Stimulated activated naive CD4-positive, alpha-beta T cell (primary cell): ENCODE data around the gene PDC.
"Not testable (repeated sequence)": the region's sequence is repeated elsewhere in the genome, so short reads cannot be mapped to it uniquely, and the experiment has no call there.

Experiments
- DNase-seq, 6 experiments: peaks; one replicate each; lab custom pipeline; 2025; lab: John Stamatoyannopoulos, UW

The PDC gene

DNA sequence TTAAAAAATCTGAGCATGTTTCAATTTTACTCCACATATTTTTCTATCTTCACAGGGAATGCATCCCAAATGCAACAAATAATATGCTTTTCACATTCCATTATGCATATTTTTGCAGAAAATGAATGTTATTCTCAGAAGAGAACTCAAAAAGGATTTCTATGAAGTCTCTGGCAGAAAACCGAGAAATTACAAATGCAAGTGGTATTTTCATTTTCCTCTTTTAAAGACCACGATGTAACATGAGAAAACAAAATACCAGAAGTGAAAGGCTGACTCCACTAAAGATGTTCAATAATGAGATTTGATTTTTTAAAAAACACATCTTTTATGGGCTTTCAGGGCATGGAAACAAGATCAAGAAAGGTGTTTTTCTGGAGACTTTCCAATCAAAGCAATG is 5.0 kb upstream of the PDC start:
- DNase-seq = no peak

DNA sequence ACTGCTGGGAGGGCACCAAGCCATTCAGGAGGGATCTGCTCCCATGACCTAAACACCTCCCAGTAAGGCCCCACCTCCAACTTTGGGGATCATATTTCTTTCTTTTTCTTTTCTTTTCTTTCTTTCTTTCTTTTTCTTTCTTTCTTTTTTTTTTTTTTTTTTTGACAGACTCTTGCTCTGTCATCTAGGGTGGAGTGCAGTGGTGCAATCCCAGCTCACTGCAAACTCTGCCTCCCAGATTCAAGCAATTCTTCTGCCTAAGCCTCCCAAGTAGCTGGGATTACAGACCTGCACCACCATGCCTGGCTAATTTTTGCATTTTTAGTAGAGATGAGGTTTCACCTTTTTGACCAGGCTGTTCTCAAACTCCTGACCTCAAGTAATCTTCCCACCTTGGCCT is 4.6 kb upstream of the PDC start:
- not testable (repeated sequence) for DNase-seq

DNA sequence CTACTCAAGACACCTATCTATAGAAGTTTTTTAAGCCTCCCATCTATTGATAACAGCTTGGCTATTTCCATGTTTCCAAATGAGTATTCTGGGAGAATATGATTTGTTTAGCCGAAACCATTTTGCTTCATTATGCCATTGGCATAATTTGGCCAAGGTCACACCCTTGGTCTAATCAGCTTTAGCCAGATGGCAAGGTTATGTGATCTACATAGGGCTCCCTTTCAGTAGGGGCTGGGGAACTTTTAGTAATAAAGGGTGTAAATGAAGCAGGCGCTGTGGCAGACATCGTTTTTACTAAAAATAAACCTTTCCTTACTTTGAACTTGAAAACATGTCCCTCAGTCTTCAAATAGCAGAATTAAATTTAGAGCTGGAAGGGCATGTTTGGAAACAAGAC is 3.0 kb upstream of the PDC start:
- no peak for DNase-seq

DNA sequence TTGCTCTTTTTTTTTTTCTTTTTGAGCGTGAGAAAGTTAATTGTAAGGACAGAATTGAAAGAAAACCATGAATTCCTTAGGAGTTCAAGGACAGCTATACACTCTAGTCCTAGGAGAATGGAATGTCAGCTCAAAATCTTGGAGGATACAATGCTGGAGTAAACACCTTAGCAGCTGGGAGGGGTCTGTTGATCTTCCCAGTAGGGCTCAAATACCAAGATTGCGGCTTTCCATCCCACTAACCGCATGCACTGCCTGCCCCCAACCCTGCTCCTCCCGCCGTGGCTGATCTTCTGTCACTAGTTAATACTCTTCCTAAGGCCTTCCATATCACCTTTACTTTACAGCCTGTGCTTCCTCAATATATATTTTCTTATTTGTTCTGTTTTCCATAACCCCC is 2.6 kb upstream of the PDC start:
- no peak for DNase-seq

DNA sequence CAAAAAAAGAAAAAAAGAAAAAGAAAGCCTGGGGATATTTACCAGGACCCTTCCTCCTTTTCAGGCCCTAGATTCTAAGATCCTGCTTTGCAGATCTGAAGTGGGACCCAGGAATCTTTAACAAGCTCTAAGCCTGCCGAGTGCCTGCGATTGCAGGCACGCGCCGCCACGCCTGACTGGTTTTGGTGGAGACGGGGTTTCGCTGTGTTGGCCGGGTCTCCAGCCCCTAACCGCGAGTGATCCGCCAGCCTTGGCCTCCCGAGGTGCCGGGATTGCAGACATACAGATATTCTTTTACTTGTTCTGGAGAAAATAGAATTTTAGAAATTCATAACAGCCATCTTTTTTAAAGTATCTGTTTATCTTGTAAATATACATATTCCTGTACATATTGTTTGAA is 1.8 kb downstream of the PDC start:
- not testable (repeated sequence) for DNase-seq

DNA sequence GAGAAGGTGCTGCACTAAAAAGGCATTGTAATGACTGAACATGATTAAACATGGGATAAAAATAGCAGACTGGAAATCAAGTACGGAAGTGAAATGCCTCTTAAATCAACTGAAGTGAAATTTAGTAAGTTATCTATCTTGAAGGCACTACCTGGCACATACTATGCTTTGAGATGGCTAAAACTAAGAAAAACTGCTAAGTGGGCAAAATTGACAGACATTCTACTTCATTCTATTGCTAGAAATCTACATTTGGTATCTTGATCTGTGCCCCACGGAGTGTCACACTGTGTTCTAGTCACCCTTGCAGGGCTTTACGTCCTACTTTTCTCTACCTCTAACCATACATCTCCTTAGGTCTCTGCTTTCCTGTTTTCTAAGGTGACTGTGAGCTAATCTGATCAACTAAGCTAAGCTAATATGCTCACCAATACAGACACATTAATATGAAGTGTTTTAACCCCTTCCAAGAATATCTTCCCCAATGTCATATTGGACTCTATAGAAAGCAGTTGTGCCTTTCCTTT is 4.1 kb downstream of the PDC start:
- no peak for DNase-seq

DNA sequence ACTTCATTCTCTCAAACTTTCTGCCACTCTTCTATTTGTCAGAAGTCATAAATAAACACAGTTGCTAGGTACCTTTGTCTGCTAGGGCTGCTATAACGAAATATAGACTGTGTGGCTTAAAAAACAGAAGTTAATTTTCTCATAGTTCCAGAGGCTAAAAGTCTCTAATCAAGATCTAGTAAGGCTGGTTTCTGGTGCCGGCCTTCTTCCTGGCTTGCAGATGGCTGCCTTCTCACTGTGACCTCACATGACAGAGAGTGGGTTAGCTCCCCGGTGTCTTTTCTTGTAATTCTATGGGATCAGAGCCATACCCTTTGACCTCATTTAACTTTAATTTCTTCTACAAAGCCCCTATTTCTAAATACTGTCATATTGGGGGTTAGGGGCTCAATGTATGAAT is 5.9 kb downstream of the PDC start:
- DNase-seq = no peak

DNA sequence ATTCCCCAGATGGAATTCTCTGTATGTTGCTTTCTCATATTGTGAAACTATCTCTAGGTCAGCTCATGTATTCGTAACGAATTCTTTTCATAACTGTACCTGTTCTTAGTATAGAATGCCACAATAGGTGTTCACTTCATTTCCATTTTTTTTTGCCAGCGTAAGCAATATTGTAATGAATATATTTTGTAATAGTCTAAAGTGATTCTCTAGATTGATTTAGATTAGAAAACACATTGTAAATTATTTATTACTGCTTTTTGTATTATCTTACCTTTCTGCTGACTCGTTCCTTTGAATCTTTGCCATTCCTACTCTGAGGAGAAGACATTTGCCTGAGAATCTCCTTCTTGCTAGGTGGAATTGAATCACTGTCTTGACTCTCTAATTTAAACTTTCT is 14.8 kb downstream of the PDC start:
- DNase-seq = no peak

DNA sequence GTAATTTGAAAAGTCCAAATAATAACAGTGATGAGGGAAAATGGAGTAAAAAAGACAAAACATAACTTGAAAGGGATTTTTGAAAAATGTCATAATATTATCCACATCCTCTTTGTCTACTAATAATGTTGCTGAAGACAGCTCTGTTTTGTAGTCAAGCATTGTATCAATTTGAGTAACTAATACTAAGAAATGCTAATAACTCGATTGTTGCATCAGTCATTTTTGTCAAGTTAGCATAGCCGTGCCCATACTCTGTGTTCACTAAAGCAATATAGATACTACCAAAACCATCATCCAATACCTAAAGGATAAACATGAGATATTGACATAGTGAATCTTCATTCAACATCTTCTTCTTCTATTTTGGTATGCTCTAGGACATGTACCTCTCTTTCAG is 17.3 kb downstream of the PDC start:
- no peak for DNase-seq

DNA sequence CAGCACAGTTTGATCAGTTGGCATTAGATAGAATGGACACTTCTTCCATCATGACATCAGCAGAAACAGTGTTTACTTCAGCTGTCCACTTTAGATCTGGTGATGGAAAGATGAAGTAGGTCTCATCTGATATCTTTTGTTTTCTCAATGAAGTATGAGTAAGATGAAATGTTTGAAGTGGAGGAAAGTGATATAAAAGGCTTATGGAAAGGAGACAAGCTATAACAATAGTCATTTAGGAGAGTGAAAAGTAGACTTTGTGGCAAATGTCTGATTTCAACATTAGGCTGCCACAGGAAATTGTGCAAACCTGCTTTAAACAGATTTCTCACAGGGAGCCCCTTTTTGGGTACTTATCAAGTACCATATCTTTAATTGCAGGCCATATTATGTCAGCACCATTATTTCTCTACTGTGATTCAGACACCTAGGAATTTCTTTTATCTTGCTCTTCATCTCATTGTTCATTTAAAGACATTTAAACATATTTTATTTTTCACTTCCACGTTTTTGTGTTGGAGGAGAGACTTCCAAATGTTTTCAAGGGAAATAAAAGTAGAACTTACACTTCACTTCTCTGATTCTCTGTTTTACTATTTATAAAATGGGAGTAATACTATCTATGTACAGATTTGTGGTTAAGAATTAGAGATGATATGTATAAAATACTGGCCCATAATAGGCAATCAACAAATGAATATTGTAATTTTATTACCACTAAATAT is 18.1 kb downstream of the PDC start:
- DNase-seq = no peak

DNA sequence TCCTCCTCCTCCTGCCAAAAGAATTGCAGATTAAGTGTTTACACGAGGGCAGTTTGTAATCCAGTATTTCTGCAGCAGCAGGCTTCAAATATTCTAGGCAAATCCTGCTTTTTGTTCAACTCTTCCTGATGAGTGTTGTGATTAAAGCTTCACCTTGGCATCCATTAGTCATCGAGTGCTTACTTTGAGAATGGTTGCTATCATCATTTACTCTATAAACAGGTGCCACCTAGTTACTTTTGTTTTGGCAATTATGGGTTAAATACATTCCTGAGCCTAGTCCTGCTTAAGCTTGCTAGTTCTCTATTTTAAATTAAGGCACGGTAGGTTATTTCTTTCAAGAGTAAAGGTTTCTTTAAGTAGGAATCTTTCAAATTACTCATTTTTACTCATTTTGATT is 20.3 kb downstream of the PDC start:
- no peak for DNase-seq

DNA sequence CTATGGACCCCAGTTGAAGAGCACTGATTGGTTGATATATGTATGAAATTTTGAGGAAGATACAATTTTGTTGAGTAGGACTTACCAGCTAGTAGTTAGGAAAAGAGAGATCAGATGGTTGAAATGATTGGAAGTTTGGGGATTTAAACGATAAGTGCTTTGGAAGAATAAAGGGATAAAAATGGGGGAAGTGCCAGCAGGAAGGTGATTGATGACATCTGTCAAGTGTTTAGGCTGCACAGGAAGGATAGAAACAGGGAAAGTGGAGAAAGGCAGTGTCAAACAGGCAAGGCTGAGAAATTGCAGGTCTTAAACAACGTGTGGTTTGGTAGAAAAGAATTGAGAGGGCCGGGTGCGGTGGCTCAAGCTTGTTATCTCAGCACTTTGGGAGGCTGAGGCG is 22.3 kb downstream of the PDC start:
- DNase-seq = no peak

DNA sequence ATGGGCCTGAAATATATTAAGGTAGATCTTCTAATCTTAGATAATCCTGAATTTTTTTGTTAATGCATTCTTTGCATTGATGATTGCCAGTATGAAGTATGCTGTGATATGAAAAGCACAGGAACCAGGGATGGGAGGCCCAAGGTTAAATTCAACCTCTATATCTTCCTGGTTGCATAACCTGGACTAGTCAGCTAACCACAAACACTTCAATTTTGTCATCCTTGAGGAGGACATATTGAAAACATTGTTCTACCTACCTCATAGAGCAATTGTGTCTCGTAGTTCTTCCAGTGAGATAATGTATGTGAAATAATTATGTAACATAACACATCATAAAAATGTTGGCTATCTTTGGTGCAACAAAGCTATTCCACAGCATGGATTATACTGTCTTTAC is 25.6 kb downstream of the PDC start:
- no peak for DNase-seq

DNA sequence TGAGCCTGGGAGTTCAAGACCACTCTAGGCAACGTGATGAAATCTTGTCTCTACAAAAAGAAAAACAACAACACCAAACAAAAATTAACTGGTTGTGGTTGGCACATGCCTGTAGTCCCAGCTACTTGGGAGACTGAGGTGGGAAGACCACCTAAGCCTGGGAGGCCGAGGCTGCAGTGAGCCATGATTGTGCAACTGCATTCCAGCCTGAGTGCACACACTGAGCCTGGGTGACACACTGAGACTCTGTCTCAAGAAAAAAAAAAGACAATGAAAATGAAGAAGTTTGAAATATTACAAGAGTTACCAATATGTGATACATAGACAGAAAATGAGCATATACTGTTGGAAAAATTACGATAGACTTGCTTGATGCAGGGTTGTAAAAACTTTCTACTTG is 31.9 kb downstream of the PDC start:
- DNase-seq = no peak

DNA sequence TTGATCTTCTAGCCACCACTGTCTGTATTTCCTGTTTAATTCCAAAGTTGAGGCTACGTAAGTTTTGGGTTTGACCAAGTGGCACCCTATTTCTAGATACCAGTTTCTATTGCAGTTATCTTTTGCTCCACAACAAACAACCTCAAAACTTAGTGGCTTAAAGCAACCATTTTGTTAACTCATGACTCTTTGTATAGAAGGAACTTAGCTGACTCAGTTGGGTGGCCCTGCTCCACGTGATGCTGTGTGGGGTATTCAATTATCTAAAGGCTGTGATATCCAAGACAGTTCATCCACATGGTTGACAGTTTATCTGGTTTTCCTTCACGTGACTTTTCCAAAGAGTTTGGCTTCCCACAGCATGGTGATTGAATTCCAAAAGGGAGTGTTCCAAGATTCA is 34.8 kb downstream of the PDC start:
- no peak for DNase-seq

DNA sequence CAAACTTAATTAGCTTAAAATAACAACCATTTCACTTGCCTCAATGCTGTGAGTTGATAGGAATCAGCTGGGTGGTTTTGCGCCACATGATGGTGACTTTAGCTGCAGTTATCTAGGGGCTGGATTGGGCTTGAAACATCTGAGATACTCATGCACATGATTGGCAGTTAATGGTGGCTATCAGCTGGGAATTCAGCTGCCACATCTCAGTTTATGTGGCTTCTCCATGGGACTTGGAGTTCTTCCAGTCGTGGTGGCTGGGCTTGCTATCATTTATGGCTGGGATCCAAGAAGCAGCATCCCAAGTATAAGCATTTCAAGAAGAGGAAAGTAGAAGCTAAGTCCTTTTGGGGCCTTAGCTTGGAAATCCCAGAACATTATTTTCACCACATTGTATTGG is 36.4 kb downstream of the PDC start:
- DNase-seq = no peak

DNA sequence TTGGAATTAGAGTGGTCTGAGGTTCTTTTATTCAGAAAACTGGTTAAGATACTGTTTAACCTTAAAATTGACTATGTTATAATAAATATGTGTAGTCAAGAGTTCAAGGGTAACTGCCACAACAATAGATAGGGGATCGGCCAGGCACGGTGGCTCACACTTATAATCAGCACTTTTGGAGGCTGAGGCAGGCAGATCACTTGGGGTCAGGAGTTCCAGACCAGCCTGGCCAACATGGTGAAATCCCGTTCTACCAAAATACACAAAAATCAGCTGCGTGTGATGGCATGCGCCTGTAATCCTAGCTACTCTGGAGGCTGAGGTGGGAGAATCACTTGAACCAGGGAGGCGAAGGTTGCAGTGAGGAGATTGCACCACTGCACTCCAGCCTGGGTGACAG is 39.5 kb downstream of the PDC start:
- DNase-seq = no peak

DNA sequence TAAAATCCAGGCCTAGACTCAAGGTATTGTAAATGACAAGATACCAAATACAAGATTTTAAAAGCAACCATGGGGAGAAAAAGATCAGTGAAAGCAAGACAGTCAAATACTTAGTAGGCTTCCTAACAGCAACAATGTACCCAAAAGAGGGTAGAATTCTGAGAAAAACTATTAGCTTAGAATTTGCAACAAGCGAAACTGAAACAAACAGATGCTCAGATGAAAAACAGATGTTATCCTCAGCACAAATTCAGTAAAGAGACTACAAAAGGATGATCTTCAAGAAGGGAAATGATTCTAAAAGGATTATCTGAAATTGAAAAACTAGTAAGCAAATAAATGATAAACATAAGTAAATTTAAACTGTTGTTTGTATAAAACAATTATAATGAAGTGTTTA is 40.0 kb downstream of the PDC start:
- no peak for DNase-seq

DNA sequence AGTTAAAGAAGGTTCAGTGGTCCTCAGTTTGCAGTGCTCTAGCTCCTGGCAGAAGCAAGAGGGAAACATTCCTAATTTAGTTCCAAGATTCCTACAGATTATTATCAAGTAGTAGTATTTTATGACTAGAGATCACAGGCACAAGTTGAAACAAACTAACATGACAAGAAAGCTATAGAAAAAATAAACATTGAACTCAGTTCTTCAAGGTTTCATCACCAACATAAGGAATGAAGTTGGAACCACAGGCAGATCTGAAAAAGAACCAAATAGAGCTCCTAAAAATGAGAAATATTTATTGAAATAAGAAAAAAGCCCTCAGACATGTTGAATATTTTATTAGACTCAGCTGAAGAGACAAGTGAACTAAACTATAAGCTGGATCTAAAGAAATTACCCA is 40.6 kb downstream of the PDC start:
- DNase-seq = no peak

DNA sequence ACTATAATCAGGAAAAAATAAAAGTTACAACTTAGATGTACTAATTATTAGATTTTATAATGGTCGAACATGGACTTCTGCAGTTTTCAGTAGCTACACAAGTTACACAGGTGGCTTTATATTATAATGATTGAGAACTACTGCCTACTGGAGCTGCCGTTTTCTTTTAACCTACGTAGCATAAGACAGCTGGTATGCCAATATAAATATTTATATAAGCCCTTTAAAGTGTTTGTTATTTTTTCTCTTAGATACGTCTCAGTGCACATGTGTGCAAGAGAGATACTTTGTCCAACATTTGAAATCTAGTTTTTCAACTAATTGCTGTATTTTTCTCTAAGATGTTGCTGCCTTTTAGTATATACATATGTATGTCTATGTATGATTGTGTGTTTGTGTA is 42.4 kb downstream of the PDC start:
- no peak for DNase-seq

DNA sequence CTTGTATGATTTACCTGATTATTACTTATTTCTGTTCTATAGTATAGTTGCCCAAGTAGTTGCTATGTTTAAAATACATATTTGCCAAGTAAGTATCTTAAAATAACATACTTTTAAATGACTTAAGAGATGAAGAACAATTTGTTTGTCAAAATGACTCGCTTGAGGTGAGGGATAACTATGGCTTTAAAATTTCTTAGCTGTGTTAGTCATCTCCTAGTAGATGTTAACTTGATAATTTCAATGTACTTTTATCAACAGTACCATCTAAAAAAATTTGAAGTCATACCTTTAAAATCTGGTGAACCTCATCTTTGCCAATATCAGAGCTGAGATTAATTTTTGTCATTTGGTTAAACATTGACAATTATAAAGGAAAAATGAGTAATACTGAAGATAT is 47.6 kb downstream of the PDC start:
- no peak for DNase-seq

DNA sequence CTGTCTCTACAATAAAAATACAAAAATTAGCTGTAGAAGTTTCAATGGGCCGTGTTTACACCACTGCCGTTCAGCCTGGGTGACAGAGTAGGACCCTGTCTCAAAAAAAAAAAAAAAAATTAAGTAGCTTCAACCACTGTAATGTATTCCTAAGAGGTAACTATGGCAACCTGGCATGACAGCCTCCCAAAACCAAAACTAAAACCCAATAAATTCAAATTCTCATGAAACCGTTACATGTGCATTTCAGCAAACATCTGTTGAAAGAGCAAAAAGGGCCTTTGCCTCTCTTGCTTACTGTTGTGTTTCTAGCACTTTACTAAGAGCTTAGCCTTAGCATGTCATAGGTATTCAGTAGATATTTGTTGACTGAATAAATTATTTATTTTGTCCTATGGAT is 51.8 kb downstream of the PDC start:
- no peak for DNase-seq

DNA sequence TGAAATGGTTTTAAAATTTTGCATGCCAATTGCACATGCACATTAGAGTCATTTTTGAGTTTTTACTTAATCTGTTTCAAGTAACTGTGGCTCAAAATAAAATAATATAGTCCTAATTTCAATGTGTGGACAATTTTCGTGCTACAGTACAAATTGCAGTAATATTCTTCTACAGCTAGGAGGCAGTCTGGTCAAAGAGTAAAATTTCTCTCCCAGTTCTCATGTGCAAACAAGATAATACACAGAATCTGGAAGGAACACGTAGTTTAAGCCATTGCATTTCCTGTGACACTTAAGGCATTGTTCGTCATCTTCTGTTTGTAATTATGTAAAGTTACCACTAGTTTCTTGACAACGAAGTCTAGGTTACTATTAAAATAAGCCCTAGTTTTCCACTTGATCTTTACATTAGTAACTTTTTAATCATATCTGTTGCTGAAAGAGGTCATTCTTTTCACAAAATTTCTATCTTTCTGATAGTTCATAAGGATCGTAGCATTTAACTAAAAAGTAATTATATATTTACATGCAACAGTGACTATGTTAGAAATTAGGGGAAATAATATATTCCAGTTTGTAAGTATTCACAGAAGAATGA is 56.4 kb downstream of the PDC start:
- DNase-seq = peak in 3 of 6 experiments; percentile 39 to 56 (median 40)

DNA sequence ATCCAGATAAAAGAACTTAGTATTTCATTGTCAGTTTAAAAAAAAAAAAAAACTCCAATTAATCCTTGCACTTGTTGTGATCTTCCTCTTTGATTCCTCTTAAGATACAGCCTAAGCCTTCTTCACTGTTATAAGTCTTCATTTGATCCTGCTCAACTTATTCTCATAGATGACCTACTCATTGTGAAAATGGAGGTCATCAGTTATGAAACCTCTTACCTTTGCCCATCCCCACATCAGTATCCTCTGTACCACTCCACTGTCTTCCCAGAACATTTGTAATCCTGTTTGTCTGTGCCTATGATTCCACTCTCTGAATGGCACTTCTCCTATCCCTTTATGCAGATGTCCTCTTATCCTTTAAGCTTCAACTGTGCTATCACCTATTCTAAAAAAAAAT is 57.3 kb downstream of the PDC start:
- DNase-seq = no peak
